GM13976 (cell line): ENCODE data around the gene SH2D6.

ENCODE experiments used
- DNase-seq: peaks from one replicate; pipeline ENCODE4 v3.0.0; 2012; ENCODE audit warnings: low spot score
- CTCF ChIP-seq: IDR thresholded peaks from 2 replicates; pipeline ENCODE4 v1.5.1; 2012; ENCODE audit warnings: borderline replicate concordance, mild to moderate bottlenecking; ENCODE audit not compliant: insufficient read depth; ENCODE audit errors: extremely low read depth, missing control alignments, control extremely low read depth
- in situ Hi-C: fragments of 300-500 bp; cut with MboI; formaldehyde crosslinking; loops from one replicate; pipeline ENCODE4 v1.12.0; 2022; ENCODE audit warnings: low sequenced_read_pairs, mixed read lengths, inconsistent platforms; ENCODE audit not compliant: unreplicated experiment

The SH2D6 gene

DNA sequence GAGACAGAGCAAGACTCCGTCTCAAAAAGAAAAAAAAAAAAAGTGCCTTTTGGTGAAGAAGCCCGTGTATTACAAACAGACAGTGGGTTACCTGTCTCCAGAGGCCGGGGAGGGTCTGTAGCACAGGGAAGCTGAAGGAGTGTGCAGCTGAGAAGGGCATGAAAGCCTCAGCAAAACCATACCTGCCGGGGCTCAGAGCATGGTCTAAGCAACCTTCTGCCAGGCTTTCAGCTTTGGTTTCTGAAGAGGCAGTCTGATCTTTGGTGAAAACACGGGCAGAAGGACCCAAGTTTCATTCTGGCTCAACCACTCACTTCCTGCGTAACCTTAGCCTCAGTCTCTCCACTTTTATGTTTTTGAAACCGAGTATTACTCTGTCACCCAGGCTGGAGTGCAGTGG is 21.5 kb downstream of the SH2D6 start:
- DNase-seq, result no peak
- no peak for TF ChIP-seq CTCF
- in situ Hi-C loops, result no loop called here

- in situ Hi-C loops, result no loop called here
- no peak for DNase-seq
- no peak for TF ChIP-seq CTCF
Observed at GRCh38 chr2:85440729-85441128, 22.2 kb downstream of the SH2D6 start.

- TF ChIP-seq CTCF, result no peak
- in situ Hi-C loops, result no loop called here
- no peak for DNase-seq
Observed at GRCh38 chr2:85441864-85442263, 23.4 kb downstream of the SH2D6 start.

- in situ Hi-C loops, result no loop called here
- no peak for TF ChIP-seq CTCF
- DNase-seq, result no peak
Observed at GRCh38 chr2:85444629-85445172, 26.2 kb downstream of the SH2D6 start.

DNA sequence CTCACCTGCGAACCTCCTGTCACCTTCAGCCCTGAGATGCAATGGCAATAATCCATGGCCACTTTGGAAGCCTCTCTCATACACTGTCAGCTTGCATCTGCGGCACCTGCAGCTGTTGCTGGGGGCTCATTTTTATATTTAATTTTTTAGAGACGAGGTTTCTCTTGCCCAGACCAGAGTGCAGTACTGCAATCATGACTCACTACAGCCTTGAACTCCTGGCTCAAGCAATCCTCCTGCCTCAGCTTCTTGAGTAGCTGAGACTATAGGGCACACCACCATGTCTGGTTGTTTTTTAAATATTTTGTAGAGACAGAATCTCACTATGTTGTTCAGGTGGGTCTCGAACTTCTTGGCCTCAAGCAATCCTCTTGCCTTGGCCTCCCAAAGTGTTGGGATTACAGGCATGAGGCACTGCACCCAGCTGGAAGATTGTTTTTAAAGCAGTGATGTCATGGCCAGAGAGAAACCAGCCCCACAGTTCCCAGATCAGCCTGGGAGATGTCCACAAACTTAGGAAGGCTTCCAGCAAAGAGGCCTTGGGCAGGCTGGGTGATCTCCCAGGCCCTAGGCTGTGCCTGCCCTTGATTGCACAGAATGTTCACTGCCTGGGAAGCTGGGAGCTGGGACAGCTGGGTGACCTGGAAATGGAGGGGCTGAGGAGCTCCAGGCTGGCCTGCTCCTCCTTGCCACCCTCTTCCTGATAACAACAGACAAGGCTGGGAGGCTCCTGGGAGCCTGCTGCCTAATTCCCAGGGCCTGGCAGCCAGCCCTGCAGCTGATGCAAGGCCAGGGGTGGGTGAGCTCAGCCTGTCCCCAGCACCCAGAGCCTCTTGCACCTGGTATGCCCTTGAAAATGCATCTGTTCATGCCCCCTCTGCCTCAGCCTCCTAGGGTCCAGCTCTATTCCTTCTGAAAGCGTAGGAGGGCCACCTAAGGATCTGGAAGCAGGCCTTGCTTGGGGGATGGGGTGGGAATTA is 27.1 kb downstream of the SH2D6 start:
- DNase-seq, result no peak
- in situ Hi-C loops, result no loop called here
- no peak for TF ChIP-seq CTCF

DNA sequence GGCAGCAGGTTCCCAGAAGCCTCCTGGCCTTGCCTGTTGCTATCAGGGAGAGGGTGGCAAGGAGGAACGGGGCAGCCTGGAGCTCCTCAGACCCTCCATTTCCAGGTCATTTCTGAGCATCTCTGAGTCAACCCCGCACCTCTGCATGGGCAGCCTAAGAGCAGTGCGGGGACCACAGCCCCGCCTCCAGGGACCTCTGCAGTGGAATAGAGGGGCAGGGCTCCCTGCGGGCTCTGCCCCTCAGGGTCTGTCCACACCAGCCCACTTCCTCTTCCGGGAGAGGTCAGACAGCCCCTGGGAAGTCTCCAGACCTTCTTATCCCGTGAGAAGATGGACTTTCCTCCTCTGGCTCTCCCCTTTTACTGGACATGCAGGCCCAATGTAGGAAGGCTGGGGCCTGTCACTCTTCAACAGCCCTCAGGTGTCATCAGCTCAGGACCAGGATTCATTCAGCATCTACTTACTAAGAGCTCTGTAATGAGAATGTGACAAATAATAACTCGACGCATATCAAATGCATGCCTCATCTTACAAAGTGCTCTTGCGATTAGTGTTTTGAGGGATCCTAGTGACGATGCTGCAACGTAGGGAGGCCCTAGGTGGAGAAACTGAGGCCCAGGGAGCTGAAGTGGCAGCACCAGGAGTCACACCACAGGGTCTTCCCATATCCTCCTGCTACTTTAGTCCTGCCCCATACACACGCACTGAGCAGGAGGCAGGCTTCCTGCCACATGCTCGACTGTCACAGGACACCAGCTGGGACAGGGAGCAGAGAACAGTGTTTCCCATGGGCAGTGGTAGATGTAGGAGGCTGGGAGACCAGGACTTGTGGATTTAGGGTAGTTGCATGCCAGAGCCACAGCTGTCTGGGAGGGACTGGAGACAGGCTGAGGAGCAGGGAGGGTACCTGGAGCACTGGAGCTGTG is 28.0 kb downstream of the SH2D6 start:
- TF ChIP-seq CTCF, result no peak
- DNase-seq, result no peak
- in situ Hi-C loops, result no loop called here
